ENCODE data around the gene PPP1R12A. TPM values are rescaled to one million over a fixed set of nuclear protein-coding genes. Genes with fewer than 3 reads are reported as not detected.

PPP1R12A gene
- total and polyA plus RNA-seq, 8 donors, result 62.9 to 137 (median 117) TPM

- intact Hi-C loops (cut with DNase I), result no loop called here
- ATAC-seq, result no peak
- TF ChIP-seq, protein P1, sequence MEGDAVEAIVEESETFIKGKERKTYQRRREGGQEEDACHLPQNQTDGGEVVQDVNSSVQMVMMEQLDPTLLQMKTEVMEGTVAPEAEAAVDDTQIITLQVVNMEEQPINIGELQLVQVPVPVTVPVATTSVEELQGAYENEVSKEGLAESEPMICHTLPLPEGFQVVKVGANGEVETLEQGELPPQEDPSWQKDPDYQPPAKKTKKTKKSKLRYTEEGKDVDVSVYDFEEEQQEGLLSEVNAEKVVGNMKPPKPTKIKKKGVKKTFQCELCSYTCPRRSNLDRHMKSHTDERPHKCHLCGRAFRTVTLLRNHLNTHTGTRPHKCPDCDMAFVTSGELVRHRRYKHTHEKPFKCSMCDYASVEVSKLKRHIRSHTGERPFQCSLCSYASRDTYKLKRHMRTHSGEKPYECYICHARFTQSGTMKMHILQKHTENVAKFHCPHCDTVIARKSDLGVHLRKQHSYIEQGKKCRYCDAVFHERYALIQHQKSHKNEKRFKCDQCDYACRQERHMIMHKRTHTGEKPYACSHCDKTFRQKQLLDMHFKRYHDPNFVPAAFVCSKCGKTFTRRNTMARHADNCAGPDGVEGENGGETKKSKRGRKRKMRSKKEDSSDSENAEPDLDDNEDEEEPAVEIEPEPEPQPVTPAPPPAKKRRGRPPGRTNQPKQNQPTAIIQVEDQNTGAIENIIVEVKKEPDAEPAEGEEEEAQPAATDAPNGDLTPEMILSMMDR (IDR thresholded peaks at IDR 0.05), result no peak
- peaks cover 0 to 22% of the 10 kb centered on the region in 2 donors for H3K4me1 ChIP-seq
- H3K36me3 ChIP-seq, result peaks cover 0 to 14% of the 10 kb centered on the region in 2 donors
- H3K27me3 ChIP-seq, result no peaks in the 10 kb centered on the region
- no peak overlapping the region for H3K27ac ChIP-seq
- no peak overlapping the region for H3K4me3 ChIP-seq
- DNase-seq, result no peak
- no peaks in the 10 kb centered on the region for H3K9me3 ChIP-seq
These were observed 104.5 kb downstream of the PPP1R12A start for GRCh38 chr12:79830440-79830839.

DNA sequence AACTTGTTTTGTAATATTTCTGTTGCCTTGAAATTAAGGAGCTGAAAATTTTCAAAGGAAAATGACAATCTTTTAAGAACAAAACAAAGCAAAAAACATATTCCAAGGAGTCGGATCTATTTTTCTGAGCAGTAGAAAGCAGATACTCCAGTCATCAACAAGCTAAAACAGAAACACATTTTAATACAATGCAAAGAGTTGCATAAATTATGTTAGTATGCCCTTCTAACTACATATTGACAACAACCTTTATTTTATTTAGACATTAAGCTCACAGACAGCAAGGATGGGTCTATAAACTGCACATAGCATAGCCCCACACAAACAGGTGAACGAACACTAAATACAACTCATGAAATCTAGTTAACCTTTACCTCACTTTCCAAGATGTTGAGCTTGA lies 106.0 kb downstream of the PPP1R12A start:
- Histone ChIP-seq H3K4me3 (no peak overlapping the region), H3K9me3 (no peaks in the 10 kb centered on the region), H3K36me3 (peaks cover 0 to 14% of the 10 kb centered on the region in 2 donors), H3K27ac (no peak overlapping the region), H3K27me3 (no peaks in the 10 kb centered on the region), H3K4me1 (peaks cover 0 to 22% of the 10 kb centered on the region in 2 donors)
- no peak for ATAC-seq
- no peak for DNase-seq
- TF ChIP-seq, protein P1 (IDR thresholded peaks at IDR 0.05), result no peak
- intact Hi-C loops (cut with DNase I), result no loop called here

- Histone ChIP-seq H3K4me1 (peaks cover 0 to 18% of the 10 kb centered on the region in 2 donors), H3K27ac (no peak overlapping the region), H3K9me3 (no peaks in the 10 kb centered on the region), H3K27me3 (no peaks in the 10 kb centered on the region), H3K4me3 (no peak overlapping the region), H3K36me3 (peaks cover 0 to 14% of the 10 kb centered on the region in 2 donors)
- TF ChIP-seq, protein P1 (IDR thresholded peaks at IDR 0.05), result no peak
- DNase-seq (no peak), ATAC-seq (no peak)
- intact Hi-C loops (cut with DNase I), result no loop called here
These were observed 107.4 kb downstream of the PPP1R12A start for GRCh38 chr12:79827484-79827883.

GRCh38 chr12:79826267-79827128 lies 108.4 kb downstream of the PPP1R12A start:
- Histone ChIP-seq H3K4me3 (no peak overlapping the region), H3K27me3 (no peaks in the 10 kb centered on the region), H3K4me1 (peaks cover 0 to 8% of the 10 kb centered on the region in 2 donors), H3K27ac (no peak overlapping the region), H3K36me3 (peaks cover 0 to 12% of the 10 kb centered on the region in 2 donors), H3K9me3 (no peaks in the 10 kb centered on the region)
- DNase-seq (no peak), ATAC-seq (no peak)
- TF ChIP-seq, protein P1 (IDR thresholded peaks at IDR 0.05), result no peak
- intact Hi-C loops (cut with DNase I), result no loop called here

DNA sequence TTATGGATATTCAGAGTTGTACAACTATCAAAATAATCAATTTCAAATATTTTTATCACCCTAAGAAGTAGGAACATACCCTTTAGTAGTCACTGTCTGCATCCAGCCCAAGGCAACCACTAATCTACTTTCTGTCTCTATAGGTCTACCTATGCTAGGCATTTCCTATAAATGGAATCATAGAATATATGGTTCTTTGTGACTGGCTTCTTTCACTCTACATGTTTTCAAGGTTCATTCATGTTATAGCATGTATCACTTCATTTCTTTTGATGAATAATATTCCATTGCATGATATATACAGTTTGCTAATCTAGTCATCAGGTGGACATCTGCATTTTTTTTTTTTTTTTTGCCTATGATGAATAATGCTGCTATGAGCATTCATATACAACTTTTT lies 112.4 kb downstream of the PPP1R12A start:
- ATAC-seq, result no peak
- H3K9me3 ChIP-seq, result no peaks in the 10 kb centered on the region
- H3K4me3 ChIP-seq, result no peak overlapping the region
- intact Hi-C loops (cut with DNase I), result no loop called here
- no peak for DNase-seq
- H3K27ac ChIP-seq, result peak overlapping the region in 1 of 2 donors; percentile 5
- TF ChIP-seq, protein P1 (IDR thresholded peaks at IDR 0.05), result no peak
- H3K4me1 ChIP-seq, result peaks cover 0 to 5% of the 10 kb centered on the region in 2 donors
- H3K27me3 ChIP-seq, result no peaks in the 10 kb centered on the region
- H3K36me3 ChIP-seq, result peaks cover 0 to 39% of the 10 kb centered on the region in 2 donors

All from left lung (tissue), 10 donors.